C4-2B (cell line): ENCODE data around the gene UBAP1.
A peak's percentile ranks its signal among the peaks of the same experiment; 100 is the strongest.
"Not testable (repeated sequence)": the region's sequence is repeated elsewhere in the genome, so short reads cannot be mapped to it uniquely, and the experiment has no call there.

Experiments used
- H3K27ac ChIP-seq: fragments of 450-650 bp; 2 replicates; pipeline ENCODE4 v1.5.1; 2017
- CTCF ChIP-seq: fragments of 450-650 bp; conservative IDR thresholded peaks from 2 replicates; pipeline ENCODE4 v1.5.1; 2017; ENCODE audit warnings: mild to moderate bottlenecking
- ZFX ChIP-seq: fragments of 450-650 bp; IDR thresholded peaks from 2 replicates; pipeline ENCODE4 v1.6.1; 2017

Gene UBAP1

GRCh38 chr9:34232201-34232600 is 53.4 kb downstream of the UBAP1 start:
- no peak for TF ChIP-seq ZFX
- no peak for TF ChIP-seq CTCF
- no peak overlapping the region for H3K27ac ChIP-seq

GRCh38 chr9:34233672-34234071 is 54.8 kb downstream of the UBAP1 start:
- TF ChIP-seq ZFX, result no peak
- H3K27ac ChIP-seq, result no peak overlapping the region

GRCh38 chr9:34237836-34238235 is 59.0 kb downstream of the UBAP1 start:
- no peak for TF ChIP-seq ZFX
- no peak for TF ChIP-seq CTCF
- no peak overlapping the region for H3K27ac ChIP-seq

GRCh38 chr9:34240006-34240405 is 61.2 kb downstream of the UBAP1 start:
- no peak for TF ChIP-seq CTCF
- TF ChIP-seq ZFX, result no peak

GRCh38 chr9:34242830-34243229 is 64.0 kb downstream of the UBAP1 start:
- H3K27ac ChIP-seq, result no peak overlapping the region
- TF ChIP-seq ZFX (no peak), CTCF (no peak)

More at GRCh38 chr9:34240006-34240405, 61.2 kb downstream of the UBAP1 start:
- no peak overlapping the region for H3K27ac ChIP-seq

- H3K27ac ChIP-seq, result not testable (repeated sequence)
Observed at GRCh38 chr9:34245212-34245611, 66.4 kb downstream of the UBAP1 start.

GRCh38 chr9:34246453-34246852 is 67.6 kb downstream of the UBAP1 start:
- H3K27ac ChIP-seq, result no peak overlapping the region
- TF ChIP-seq ZFX (no peak), CTCF (no peak)

- H3K27ac ChIP-seq, result not testable (repeated sequence)
- TF ChIP-seq CTCF, result peak; percentile 18; the same call in 1 of the 2 replicates
Observed at GRCh38 chr9:34247782-34248181, 68.9 kb downstream of the UBAP1 start.

- no peak overlapping the region for H3K27ac ChIP-seq
- TF ChIP-seq ZFX, result no peak
- TF ChIP-seq CTCF, result no peak
Observed at GRCh38 chr9:34249274-34249673, 70.4 kb downstream of the UBAP1 start.
